ENCODE measurements around the gene LYRM9. TPM values are rescaled to one million over a fixed set of nuclear protein-coding genes. Genes with fewer than 3 reads are reported as not detected.
"Not testable (repeated sequence)": the region's sequence is repeated elsewhere in the genome, so short reads cannot be mapped to it uniquely, and the experiment has no call there.

The LYRM9 gene
- total RNA-seq, 2 donors from 2014 or later: 5.8 to 8.3 TPM

GRCh38 chr17:27829143-27829711 lies 63.9 kb downstream of the LYRM9 start:
- not testable (repeated sequence) for DNase-seq; H3K9me3 ChIP-seq (ENCODE audit: control insufficient read depth, low read length); H3K4me3 ChIP-seq (ENCODE audit: low read length); H3K27me3 Mint-ChIP-seq (ENCODE audit: insufficient read depth); H3K27ac ChIP-seq (ENCODE audit: low read depth, low read length); H3K9me3 Mint-ChIP-seq; H3K9ac ChIP-seq (ENCODE audit: extremely low read depth, low read length, poor library complexity, severe bottlenecking); H3K4me3 Mint-ChIP-seq; H3K36me3 Mint-ChIP-seq (ENCODE audit: low read depth); H3K27ac Mint-ChIP-seq; H3K4me1 ChIP-seq (ENCODE audit: control insufficient read depth, insufficient read depth, low read length); H3K36me3 ChIP-seq (ENCODE audit: control insufficient read depth, insufficient read depth, low read length); H3K27me3 ChIP-seq (ENCODE audit: control insufficient read depth, insufficient read depth, low read length, poor library complexity, severe bottlenecking)
- peaks cover 13% of the 10 kb centered on the region for H3K4me1 Mint-ChIP-seq
- WGBS, 2 experiments (ENCODE audit: insufficient coverage in 1 of 2, insufficient read length in 1 of 2): no CpG with 5 or more reads among the region's 2 CpGs

Other genes with a start within 250 kb of the LYRM9 start
- under 1 TPM; 0.26 to 0.62 TPM for gene NOS2, start 92.8 kb downstream of the LYRM9 start, total RNA-seq
- 10 to 100 TPM; 49.2 to 50.3 TPM for gene NLK, start 149.3 kb upstream of the LYRM9 start, total RNA-seq

Measured in endodermal cell (in vitro differentiated cells).